HepG2 (cell line): ENCODE data around the gene PRMT5. TPM values are rescaled to one million over a fixed set of nuclear protein-coding genes. Genes with fewer than 3 reads are reported as not detected.

Experiments
- CC2D1A ChIP-seq: sonication (generic); formaldehyde crosslinking; IDR thresholded peaks from 2 replicates; pipeline ENCODE4 v1.8.1; 2023; ENCODE audit warnings: mild to moderate bottlenecking, missing genetic modification reagents
- HOXA9 ChIP-seq: sonication (generic); formaldehyde crosslinking; IDR thresholded peaks from 2 replicates; pipeline ENCODE4 v1.8.1; 2022; ENCODE audit warnings: missing genetic modification reagents, mild to moderate bottlenecking, moderate library complexity, borderline replicate concordance
- NFIB ChIP-seq: sonication (generic); formaldehyde crosslinking; IDR thresholded peaks from 2 replicates; pipeline ENCODE4 v1.9.0; 2021; ENCODE audit warnings: missing genetic modification reagents, mild to moderate bottlenecking, borderline replicate concordance
- RXRB ChIP-seq: IDR thresholded peaks from 2 replicates; pipeline ENCODE4 v1.6.1; 2016; ENCODE audit warnings: borderline replicate concordance, missing genetic modification reagents, missing compliant biosample characterization
- SATB2 ChIP-seq: sonication (generic); formaldehyde crosslinking; IDR thresholded peaks from 2 replicates; pipeline ENCODE4 v1.5.0; 2020; ENCODE audit warnings: missing genetic modification reagents
- TEAD3 ChIP-seq: optimal IDR thresholded peaks from 2 replicates; pipeline ENCODE3; 2016; ENCODE audit warnings: borderline replicate concordance
- ZKSCAN5 ChIP-seq: sonication (generic); formaldehyde crosslinking; IDR thresholded peaks from 2 replicates; pipeline ENCODE4 v1.5.1; 2020; ENCODE audit warnings: mild to moderate bottlenecking, missing genetic modification reagents
- ZNF3 ChIP-seq: IDR thresholded peaks from 2 replicates; pipeline ENCODE4 v1.7.0; 2017; ENCODE audit warnings: inconsistent platforms
- ZNF496 ChIP-seq: sonication (generic); formaldehyde crosslinking; IDR thresholded peaks from 2 replicates; pipeline ENCODE4 v1.8.1; 2023; ENCODE audit warnings: mild to moderate bottlenecking, moderate library complexity, missing genetic modification reagents; ENCODE audit not compliant: insufficient replicate concordance
- ZSCAN31 ChIP-seq: sonication (generic); formaldehyde crosslinking; IDR thresholded peaks from 2 replicates; pipeline ENCODE4 v1.5.0; 2020; ENCODE audit warnings: low read depth, mild to moderate bottlenecking, missing genetic modification reagents
- polyA plus RNA-seq, 8 experiments: library from polyadenylated mRNA; depleted of rRNA in 3 of 8; stranded (reverse) in 7 of 8; unstranded in 1 of 8; fragments of >200 nt; fragmentation: Illumina TruSeq in 4 of 8; extraction: Trizol in 4 of 8; gene quantifications; 2 replicates each; pipeline versions ENCODE4 v1.2.1 to v1.2.3, GENCODE V29; 2011 to 2016; ENCODE audit warnings: low read depth in 4 of 8, missing spikeins in 1 of 8, mixed read lengths in 1 of 8; ENCODE audit not compliant: insufficient read depth in 1 of 8
- total RNA-seq, 5 experiments: library from RNA; depleted of rRNA; stranded (reverse); fragments of >200 nt; fragmentation: Illumina TruSeq; extraction: Trizol; gene quantifications; 2 replicates each; pipeline ENCODE4 v1.2.3, GENCODE V29; 2016; ENCODE audit warnings: low read depth in 1 of 5
- TF ChIP-seq, protein P1 (sequence below): sonication (generic); formaldehyde crosslinking; IDR thresholded peaks from 2 replicates; pipeline ENCODE4 v1.4.0; 2020; ENCODE audit warnings: missing genetic modification reagents, borderline replicate concordance
- TF ChIP-seq, protein P2 (sequence below): sonication (generic); formaldehyde crosslinking; IDR thresholded peaks from 2 replicates; pipeline ENCODE4 v1.8.0; 2022; ENCODE audit warnings: missing genetic modification reagents, mild to moderate bottlenecking, moderate library complexity, borderline replicate concordance
- TF ChIP-seq, protein P3 (sequence below), 2 experiments: sonication (generic) in 1 of 2; formaldehyde crosslinking in 1 of 2; IDR thresholded peaks; 2 replicates each; pipeline versions ENCODE4 v1.4.0 to v1.6.1; 2016 to 2020; ENCODE audit warnings: borderline replicate concordance in 1 of 2, low read depth in 1 of 2, mild to moderate bottlenecking in 1 of 2, missing genetic modification reagents in 1 of 2

The PRMT5 gene
- total and polyA plus RNA-seq, 2 of the 13 experiments (the other 11 are each of a cell fraction or from before 2014, with no cell fraction given), result 210 to 354 TPM

DNA sequence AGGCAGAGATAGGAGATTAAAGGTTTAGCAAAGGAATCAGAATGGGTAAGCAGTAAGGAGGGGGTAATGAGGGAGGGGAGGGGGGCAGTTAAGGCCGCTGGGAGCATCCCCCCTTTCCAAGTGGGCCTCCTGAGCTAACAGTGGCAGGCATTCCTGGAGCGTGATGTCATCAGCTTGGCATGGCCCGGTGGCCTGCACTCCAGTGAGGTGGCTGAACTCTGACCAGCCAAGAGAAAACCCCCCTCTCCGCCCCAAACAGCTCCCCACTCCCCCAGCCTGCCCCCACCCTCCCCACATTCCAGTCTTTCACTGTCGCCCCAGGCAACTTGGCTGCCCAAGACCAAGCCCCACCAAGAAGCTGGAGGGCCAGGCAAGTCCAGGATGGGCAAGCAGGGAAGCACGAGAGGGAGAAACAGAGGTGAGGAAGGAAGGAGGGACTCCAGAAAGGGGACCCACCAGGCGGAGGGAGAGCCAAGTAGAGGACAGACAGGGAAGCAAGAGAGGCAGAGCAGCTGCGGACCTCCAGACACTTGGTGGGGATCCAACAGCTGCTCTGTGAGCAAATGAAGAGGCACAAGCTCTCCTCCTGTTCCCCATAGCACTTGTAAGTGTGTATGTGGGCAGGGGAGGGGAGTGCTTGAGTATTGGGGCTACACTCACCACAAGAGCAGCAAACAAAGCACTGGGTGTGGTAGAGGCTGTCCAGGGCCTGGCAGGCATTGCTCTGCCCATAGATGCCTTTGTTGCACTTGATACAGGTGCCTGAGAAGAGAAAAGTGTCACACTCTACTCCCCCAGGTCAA lies 48.7 kb upstream of the PRMT5 start (continued):
- TF ChIP-seq RXRB (CRISPR knock-in tag) (peak; percentile 99), CC2D1A (CRISPR knock-in tag) (no peak), ZNF496 (CRISPR knock-in tag) (no peak), SATB2 (no peak), NFIB (no peak), ZKSCAN5 (CRISPR knock-in tag) (no peak; the same call in 1 of the 2 replicates), ZSCAN31 (CRISPR knock-in tag) (no peak; the same call in none of the 2 replicates), ZNF3 (CRISPR knock-in tag) (no peak), TEAD3 (CRISPR knock-in tag) (peak; percentile 100), HOXA9 (CRISPR knock-in tag) (no peak)
- TF ChIP-seq, protein P1, sequence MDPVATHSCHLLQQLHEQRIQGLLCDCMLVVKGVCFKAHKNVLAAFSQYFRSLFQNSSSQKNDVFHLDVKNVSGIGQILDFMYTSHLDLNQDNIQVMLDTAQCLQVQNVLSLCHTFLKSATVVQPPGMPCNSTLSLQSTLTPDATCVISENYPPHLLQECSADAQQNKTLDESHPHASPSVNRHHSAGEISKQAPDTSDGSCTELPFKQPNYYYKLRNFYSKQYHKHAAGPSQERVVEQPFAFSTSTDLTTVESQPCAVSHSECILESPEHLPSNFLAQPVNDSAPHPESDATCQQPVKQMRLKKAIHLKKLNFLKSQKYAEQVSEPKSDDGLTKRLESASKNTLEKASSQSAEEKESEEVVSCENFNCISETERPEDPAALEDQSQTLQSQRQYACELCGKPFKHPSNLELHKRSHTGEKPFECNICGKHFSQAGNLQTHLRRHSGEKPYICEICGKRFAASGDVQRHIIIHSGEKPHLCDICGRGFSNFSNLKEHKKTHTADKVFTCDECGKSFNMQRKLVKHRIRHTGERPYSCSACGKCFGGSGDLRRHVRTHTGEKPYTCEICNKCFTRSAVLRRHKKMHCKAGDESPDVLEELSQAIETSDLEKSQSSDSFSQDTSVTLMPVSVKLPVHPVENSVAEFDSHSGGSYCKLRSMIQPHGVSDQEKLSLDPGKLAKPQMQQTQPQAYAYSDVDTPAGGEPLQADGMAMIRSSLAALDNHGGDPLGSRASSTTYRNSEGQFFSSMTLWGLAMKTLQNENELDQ, result no peak; the same call in none of the 2 replicates
- TF ChIP-seq, protein P2, sequence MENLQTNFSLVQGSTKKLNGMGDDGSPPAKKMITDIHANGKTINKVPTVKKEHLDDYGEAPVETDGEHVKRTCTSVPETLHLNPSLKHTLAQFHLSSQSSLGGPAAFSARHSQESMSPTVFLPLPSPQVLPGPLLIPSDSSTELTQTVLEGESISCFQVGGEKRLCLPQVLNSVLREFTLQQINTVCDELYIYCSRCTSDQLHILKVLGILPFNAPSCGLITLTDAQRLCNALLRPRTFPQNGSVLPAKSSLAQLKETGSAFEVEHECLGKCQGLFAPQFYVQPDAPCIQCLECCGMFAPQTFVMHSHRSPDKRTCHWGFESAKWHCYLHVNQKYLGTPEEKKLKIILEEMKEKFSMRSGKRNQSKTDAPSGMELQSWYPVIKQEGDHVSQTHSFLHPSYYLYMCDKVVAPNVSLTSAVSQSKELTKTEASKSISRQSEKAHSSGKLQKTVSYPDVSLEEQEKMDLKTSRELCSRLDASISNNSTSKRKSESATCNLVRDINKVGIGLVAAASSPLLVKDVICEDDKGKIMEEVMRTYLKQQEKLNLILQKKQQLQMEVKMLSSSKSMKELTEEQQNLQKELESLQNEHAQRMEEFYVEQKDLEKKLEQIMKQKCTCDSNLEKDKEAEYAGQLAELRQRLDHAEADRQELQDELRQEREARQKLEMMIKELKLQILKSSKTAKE, result no peak
- TF ChIP-seq, protein P3, sequence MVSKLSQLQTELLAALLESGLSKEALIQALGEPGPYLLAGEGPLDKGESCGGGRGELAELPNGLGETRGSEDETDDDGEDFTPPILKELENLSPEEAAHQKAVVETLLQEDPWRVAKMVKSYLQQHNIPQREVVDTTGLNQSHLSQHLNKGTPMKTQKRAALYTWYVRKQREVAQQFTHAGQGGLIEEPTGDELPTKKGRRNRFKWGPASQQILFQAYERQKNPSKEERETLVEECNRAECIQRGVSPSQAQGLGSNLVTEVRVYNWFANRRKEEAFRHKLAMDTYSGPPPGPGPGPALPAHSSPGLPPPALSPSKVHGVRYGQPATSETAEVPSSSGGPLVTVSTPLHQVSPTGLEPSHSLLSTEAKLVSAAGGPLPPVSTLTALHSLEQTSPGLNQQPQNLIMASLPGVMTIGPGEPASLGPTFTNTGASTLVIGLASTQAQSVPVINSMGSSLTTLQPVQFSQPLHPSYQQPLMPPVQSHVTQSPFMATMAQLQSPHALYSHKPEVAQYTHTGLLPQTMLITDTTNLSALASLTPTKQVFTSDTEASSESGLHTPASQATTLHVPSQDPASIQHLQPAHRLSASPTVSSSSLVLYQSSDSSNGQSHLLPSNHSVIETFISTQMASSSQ (IDR thresholded peaks at IDR 0.05; ENCODE audit: low read depth), result no peak
- TF ChIP-seq, protein P3 (CRISPR knock-in tag; IDR thresholded peaks at IDR 0.05; ENCODE audit: borderline replicate concordance), result peak; percentile 90
